Natural killer cell (primary cell): ENCODE data around the gene TBL1X. TPM values are rescaled to one million over a fixed set of nuclear protein-coding genes. Genes with fewer than 3 reads are reported as not detected.

Experiments
- ATAC-seq, 3 donors: fragments of 150-1000 bp in 2 of 3; fragments of 200-7000 bp in 1 of 3; cut with Tn5 transposase; 1 replicate in 1 of 3; 2 replicates in 2 of 3; pipeline ENCODE4 v1.10.0; 2021; ENCODE audit warnings: mild to moderate bottlenecking in 2 of 3, moderate library complexity in 2 of 3
- DNase-seq, 2 donors: peaks; one replicate each; pipeline versions ENCODE4 v3.0.0 to v3.0.0-alpha.2; 2013 to 2021; ENCODE audit warnings: mixed read lengths in 1 of 2
- H3K27ac ChIP-seq: one replicate; pipeline ENCODE4 v1.5.1; 2013; ENCODE audit warnings: mild to moderate bottlenecking, low read length
- H3K27me3 ChIP-seq: one replicate; pipeline ENCODE4 v1.6.1; 2013; ENCODE audit warnings: low read length; ENCODE audit not compliant: control insufficient read depth, insufficient read depth
- H3K36me3 ChIP-seq: one replicate; pipeline ENCODE4 v1.6.1; 2013; ENCODE audit warnings: low read length; ENCODE audit not compliant: control insufficient read depth, insufficient read depth
- H3K4me1 ChIP-seq: one replicate; pipeline ENCODE4 v1.6.1; 2013; ENCODE audit warnings: low read length; ENCODE audit not compliant: control insufficient read depth, insufficient read depth
- H3K4me3 ChIP-seq: one replicate; pipeline ENCODE4 v1.5.1; 2013; ENCODE audit warnings: low read length
- H3K9me3 ChIP-seq: one replicate; pipeline ENCODE4 v1.6.1; 2013; ENCODE audit warnings: low read length; ENCODE audit not compliant: control insufficient read depth, insufficient read depth
- H3K27ac Mint-ChIP-seq, 2 donors: one replicate each; pipeline ENCODE4 v1.8.0; 2022; ENCODE audit warnings: mild to moderate bottlenecking in 2 of 2, mixed read lengths in 2 of 2, moderate library complexity in 1 of 2
- H3K27me3 Mint-ChIP-seq, 2 donors: one replicate each; pipeline ENCODE4 v1.8.0; 2022; ENCODE audit warnings: low read depth in 2 of 2, mixed read lengths in 2 of 2
- H3K36me3 Mint-ChIP-seq: one replicate; pipeline ENCODE4 v1.8.0; 2022; ENCODE audit warnings: mixed read lengths
- H3K4me1 Mint-ChIP-seq, 2 donors: one replicate each; pipeline ENCODE4 v1.8.0; 2022; ENCODE audit warnings: mixed read lengths in 2 of 2
- H3K4me3 Mint-ChIP-seq: one replicate; pipeline ENCODE4 v1.8.0; 2022; ENCODE audit warnings: mild to moderate bottlenecking, moderate library complexity, mixed read lengths
- H3K9me3 Mint-ChIP-seq, 2 donors: one replicate each; pipeline ENCODE4 v1.8.0; 2022; ENCODE audit warnings: mixed read lengths in 2 of 2
- WGBS: methylation state at CpG from one replicate; pipeline ENCODE4 v1.1.7; 2013; ENCODE audit warnings: missing lambda C conversion rate; ENCODE audit not compliant: insufficient coverage; 5-methylcytosine and 5-hydroxymethylcytosine counted together
- intact Hi-C: fragments of 100-400 bp; cut with micrococcal nuclease; formaldehyde crosslinking; loops from one replicate; pipeline ENCODE4 v1.14.2; 2022
- total RNA-seq, 4 donors: library from RNA; stranded (reverse); fragments of 120-200 nt in 1 of 4; gene quantifications; one replicate each; pipeline versions ENCODE4 v1.2.3 to v1.2.4, GENCODE V29; 2013 to 2022
- TF ChIP-seq, protein P1 (sequence below): fragments of 200-600 bp; IDR thresholded peaks from one replicate; pipeline ENCODE4 v1.8.0; 2022; ENCODE audit warnings: antibody characterized with exemption

TBL1X gene
- total RNA-seq, 3 donors from 2014 or later (not counting 1 experiment from before 2014, with no cell fraction given), result 21.9 to 43.8 (median 32.7) TPM

DNA sequence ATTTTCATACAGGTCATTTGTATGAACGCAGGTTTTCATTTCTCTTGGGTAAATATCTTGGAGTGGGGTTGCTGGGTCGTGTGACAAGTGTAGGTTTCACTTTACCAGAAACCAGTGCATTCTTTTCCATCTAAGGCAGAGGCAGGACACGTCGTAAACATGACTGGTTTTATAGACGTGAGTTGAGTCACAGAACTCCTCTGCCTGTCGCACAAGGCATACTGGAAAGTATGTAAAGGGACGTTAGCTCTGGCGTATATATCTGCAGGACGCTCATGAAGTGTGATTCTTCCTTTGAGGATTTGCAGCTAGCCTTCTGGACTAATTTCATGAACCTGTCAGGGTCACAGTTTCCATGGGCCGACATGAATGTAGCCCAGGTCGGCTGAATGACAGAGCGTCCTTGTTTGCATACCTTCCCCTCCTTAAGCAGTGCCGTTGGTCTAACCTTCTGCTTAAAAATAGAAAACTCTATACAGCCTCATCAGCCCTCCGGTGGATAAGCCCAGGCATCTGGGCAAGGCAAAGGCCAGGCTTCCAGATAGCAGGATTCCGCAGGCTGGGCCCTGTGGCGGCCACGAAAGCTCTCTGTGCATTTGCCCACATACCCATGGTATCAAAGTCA lies 194.8 kb downstream of the TBL1X start:
- Mint-ChIP-seq H3K4me1 (no peaks in the 10 kb centered on the region), H3K27me3 (no peaks in the 10 kb centered on the region), H3K9me3 (no peaks in the 10 kb centered on the region), H3K4me3 (no peak overlapping the region), H3K36me3 (no peaks in the 10 kb centered on the region), H3K27ac (no peak overlapping the region)
- TF ChIP-seq, protein P1, sequence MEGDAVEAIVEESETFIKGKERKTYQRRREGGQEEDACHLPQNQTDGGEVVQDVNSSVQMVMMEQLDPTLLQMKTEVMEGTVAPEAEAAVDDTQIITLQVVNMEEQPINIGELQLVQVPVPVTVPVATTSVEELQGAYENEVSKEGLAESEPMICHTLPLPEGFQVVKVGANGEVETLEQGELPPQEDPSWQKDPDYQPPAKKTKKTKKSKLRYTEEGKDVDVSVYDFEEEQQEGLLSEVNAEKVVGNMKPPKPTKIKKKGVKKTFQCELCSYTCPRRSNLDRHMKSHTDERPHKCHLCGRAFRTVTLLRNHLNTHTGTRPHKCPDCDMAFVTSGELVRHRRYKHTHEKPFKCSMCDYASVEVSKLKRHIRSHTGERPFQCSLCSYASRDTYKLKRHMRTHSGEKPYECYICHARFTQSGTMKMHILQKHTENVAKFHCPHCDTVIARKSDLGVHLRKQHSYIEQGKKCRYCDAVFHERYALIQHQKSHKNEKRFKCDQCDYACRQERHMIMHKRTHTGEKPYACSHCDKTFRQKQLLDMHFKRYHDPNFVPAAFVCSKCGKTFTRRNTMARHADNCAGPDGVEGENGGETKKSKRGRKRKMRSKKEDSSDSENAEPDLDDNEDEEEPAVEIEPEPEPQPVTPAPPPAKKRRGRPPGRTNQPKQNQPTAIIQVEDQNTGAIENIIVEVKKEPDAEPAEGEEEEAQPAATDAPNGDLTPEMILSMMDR, result no peak
- ATAC-seq (no peak), DNase-seq (no peak)
- 95% methylated on average over 15 of the region's 17 CpGs for WGBS
- Histone ChIP-seq H3K4me3 (no peak overlapping the region), H3K4me1 (no peaks in the 10 kb centered on the region), H3K36me3 (peaks cover 2% of the 10 kb centered on the region), H3K9me3 (no peaks in the 10 kb centered on the region), H3K27ac (no peak overlapping the region), H3K27me3 (no peaks in the 10 kb centered on the region)
- intact Hi-C loops, result no loop called here

DNA sequence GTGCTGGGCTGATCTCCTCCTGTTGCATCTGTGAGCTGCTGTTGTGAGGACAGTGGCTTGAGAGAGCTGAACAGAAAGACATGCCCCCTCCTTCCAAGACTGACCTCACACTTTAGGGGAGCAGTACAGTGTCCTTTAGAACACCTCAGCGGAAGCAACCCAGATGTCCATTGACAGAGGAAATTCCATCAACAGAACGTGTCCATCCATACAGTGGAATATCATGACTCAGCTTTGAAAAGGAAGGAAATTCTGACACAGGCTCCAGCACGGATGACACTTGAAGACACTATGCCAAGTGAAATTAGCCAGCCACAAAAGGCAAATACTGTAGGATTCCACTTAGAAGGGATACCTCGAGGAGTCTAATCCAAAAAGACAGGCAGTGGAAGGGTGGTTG lies 197.3 kb downstream of the TBL1X start:
- Mint-ChIP-seq H3K27me3 (no peaks in the 10 kb centered on the region), H3K27ac (no peak overlapping the region), H3K36me3 (no peaks in the 10 kb centered on the region), H3K9me3 (no peaks in the 10 kb centered on the region), H3K4me1 (no peaks in the 10 kb centered on the region), H3K4me3 (no peak overlapping the region)
- Histone ChIP-seq H3K27ac (no peak overlapping the region), H3K27me3 (no peaks in the 10 kb centered on the region), H3K36me3 (no peaks in the 10 kb centered on the region), H3K9me3 (no peaks in the 10 kb centered on the region), H3K4me3 (no peak overlapping the region), H3K4me1 (no peaks in the 10 kb centered on the region)
- TF ChIP-seq, protein P1, result no peak
- intact Hi-C loops, result no loop called here
- WGBS, result 91% methylated on average over 4 of the region's 4 CpGs
- no peak for ATAC-seq
- no peak for DNase-seq

GRCh38 chrX:9663216-9663615 lies 198.4 kb downstream of the TBL1X start:
- 77% methylated on average over 5 of the region's 6 CpGs for WGBS
- DNase-seq (no peak), ATAC-seq (no peak)
- H3K27me3 Mint-ChIP-seq, result no peaks in the 10 kb centered on the region
- H3K36me3 Mint-ChIP-seq, result no peaks in the 10 kb centered on the region
- H3K4me3 Mint-ChIP-seq, result no peak overlapping the region
- H3K9me3 Mint-ChIP-seq, result no peaks in the 10 kb centered on the region
- H3K4me1 Mint-ChIP-seq, result no peaks in the 10 kb centered on the region
- intact Hi-C loops, result no loop called here
- H3K4me1 ChIP-seq, result no peaks in the 10 kb centered on the region
- no peak overlapping the region for H3K27ac Mint-ChIP-seq
- H3K36me3 ChIP-seq, result no peaks in the 10 kb centered on the region
- no peak overlapping the region for H3K27ac ChIP-seq
- no peak overlapping the region for H3K4me3 ChIP-seq
- no peaks in the 10 kb centered on the region for H3K27me3 ChIP-seq
- TF ChIP-seq, protein P1, result no peak
- H3K9me3 ChIP-seq, result no peaks in the 10 kb centered on the region

- Mint-ChIP-seq H3K27me3 (no peaks in the 10 kb centered on the region), H3K4me3 (no peak overlapping the region), H3K27ac (no peak overlapping the region), H3K36me3 (no peaks in the 10 kb centered on the region), H3K4me1 (no peaks in the 10 kb centered on the region), H3K9me3 (no peaks in the 10 kb centered on the region)
- H3K4me1 ChIP-seq, result no peaks in the 10 kb centered on the region
- no peak overlapping the region for H3K27ac ChIP-seq
- ATAC-seq (no peak), DNase-seq (no peak)
- H3K36me3 ChIP-seq, result no peaks in the 10 kb centered on the region
- WGBS, result 93% methylated on average over 5 of the region's 6 CpGs
- intact Hi-C loops, result no loop called here
- no peaks in the 10 kb centered on the region for H3K9me3 ChIP-seq
- no peaks in the 10 kb centered on the region for H3K27me3 ChIP-seq
- no peak overlapping the region for H3K4me3 ChIP-seq
- TF ChIP-seq, protein P1, result no peak
Observed at GRCh38 chrX:9664224-9664623, 199.4 kb downstream of the TBL1X start.
